Inferior parietal cortex (tissue), 1 donor: ENCODE data around the gene QRFP.
"Not testable (repeated sequence)": the region's sequence is repeated elsewhere in the genome, so short reads cannot be mapped to it uniquely, and the experiment has no call there.

Experiments
- DNase-seq: peaks from one replicate; pipeline ENCODE4 v3.0.0-alpha.2; 2016; ENCODE audit errors: extremely low spot score

Gene QRFP

GRCh38 chr9:130919559-130920145 lies 23.0 kb upstream of the QRFP start:
- no peak for DNase-seq

- no peak for DNase-seq
Observed at GRCh38 chr9:130918826-130919558, 22.4 kb upstream of the QRFP start.

GRCh38 chr9:130918101-130918825 lies 21.7 kb upstream of the QRFP start:
- no peak for DNase-seq

GRCh38 chr9:130917168-130917960 lies 20.8 kb upstream of the QRFP start:
- DNase-seq, result no peak

- DNase-seq, result no peak
Observed at GRCh38 chr9:130915096-130915447, 18.5 kb upstream of the QRFP start.

GRCh38 chr9:130914417-130915095 lies 17.9 kb upstream of the QRFP start:
- no peak for DNase-seq

- DNase-seq, result no peak
Observed at GRCh38 chr9:130913599-130914416, 17.2 kb upstream of the QRFP start.

- no peak for DNase-seq
Observed at GRCh38 chr9:130912932-130913598, 16.5 kb upstream of the QRFP start.

- DNase-seq, result no peak
Observed at GRCh38 chr9:130911254-130912049, 14.8 kb upstream of the QRFP start.

- not testable (repeated sequence) for DNase-seq
Observed at GRCh38 chr9:130910670-130911069, 14.1 kb upstream of the QRFP start.

GRCh38 chr9:130910041-130910440 lies 13.4 kb upstream of the QRFP start:
- DNase-seq, result not testable (repeated sequence)

GRCh38 chr9:130908878-130909355 lies 12.3 kb upstream of the QRFP start:
- DNase-seq, result no peak

GRCh38 chr9:130908146-130908877 lies 11.7 kb upstream of the QRFP start:
- DNase-seq, result no peak

- no peak for DNase-seq
Observed at GRCh38 chr9:130906735-130907416, 10.3 kb upstream of the QRFP start.

- DNase-seq, result no peak
Observed at GRCh38 chr9:130905902-130906734, 9.5 kb upstream of the QRFP start.

- no peak for DNase-seq
Observed at GRCh38 chr9:130905125-130905901, 8.7 kb upstream of the QRFP start.
